GM12872 (cell line): ENCODE measurements around the gene GFOD1.

Source experiments
- TF ChIP-seq, protein P1 (sequence below): IDR thresholded peaks from 3 replicates; pipeline ENCODE4 v1.5.1; 2011; ENCODE audit warnings: low read depth, mild to moderate bottlenecking, low read length, moderate library complexity; ENCODE audit not compliant: insufficient read depth

The GFOD1 gene

DNA sequence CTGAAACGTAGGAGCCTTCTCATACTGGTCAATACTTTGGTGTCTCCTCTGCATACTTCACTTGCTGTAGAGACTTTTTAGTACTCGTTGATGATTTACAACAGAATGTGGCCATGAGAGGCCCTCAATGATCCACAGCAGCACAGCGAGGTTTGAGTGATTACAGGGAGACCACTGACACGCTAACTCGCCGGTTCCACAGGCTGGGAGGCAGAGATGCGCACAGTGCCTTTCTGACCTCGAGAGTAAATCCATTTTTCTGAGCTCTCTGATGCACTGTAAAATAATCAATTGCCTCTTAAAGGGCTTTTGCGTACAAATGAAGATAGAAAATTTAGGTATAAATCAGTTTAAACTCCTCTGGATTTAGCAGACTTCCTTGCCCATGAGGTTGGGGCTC, 102.9 kb downstream of the GFOD1 start:
- TF ChIP-seq, protein P1, sequence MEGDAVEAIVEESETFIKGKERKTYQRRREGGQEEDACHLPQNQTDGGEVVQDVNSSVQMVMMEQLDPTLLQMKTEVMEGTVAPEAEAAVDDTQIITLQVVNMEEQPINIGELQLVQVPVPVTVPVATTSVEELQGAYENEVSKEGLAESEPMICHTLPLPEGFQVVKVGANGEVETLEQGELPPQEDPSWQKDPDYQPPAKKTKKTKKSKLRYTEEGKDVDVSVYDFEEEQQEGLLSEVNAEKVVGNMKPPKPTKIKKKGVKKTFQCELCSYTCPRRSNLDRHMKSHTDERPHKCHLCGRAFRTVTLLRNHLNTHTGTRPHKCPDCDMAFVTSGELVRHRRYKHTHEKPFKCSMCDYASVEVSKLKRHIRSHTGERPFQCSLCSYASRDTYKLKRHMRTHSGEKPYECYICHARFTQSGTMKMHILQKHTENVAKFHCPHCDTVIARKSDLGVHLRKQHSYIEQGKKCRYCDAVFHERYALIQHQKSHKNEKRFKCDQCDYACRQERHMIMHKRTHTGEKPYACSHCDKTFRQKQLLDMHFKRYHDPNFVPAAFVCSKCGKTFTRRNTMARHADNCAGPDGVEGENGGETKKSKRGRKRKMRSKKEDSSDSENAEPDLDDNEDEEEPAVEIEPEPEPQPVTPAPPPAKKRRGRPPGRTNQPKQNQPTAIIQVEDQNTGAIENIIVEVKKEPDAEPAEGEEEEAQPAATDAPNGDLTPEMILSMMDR: no peak

DNA sequence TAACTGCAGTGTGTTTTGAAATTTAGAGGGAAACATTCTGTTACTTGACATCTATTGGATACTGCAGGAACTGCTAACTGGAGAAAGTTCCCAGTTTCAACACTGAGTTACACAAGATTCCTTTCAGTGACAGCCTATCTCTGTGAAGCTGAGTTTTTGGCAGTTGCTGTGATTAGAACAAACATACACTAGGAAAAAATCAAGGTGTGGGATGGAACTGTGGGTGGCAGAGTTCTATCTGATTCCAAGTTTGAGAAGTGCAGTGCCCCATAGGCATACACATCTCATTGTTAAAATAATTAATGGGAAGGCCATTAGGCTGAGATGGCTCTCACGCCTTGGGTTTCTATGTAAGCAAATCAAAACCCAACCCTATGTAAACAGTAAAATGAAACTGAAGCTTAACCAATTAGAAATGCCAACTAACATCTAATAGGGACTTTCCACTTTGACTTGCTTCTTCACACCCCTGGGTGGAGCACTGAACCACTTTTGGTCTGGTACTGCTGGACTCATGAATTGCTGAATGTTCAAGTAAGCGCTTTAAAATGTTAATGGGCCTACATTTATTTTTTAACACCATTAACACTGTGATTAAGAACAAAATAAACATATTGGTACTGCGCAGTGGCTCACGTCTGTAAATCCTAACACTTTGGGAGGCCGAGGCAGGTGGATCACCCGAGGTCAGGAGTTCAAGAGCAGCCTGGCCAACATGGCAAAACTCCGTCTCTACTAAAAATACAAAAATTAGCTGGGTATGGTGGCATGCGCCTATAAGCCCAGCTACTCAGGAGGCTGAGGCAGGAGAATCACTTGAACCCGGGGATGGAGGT, 103.9 kb downstream of the GFOD1 start:
- TF ChIP-seq, protein P1: peak; percentile 54

DNA sequence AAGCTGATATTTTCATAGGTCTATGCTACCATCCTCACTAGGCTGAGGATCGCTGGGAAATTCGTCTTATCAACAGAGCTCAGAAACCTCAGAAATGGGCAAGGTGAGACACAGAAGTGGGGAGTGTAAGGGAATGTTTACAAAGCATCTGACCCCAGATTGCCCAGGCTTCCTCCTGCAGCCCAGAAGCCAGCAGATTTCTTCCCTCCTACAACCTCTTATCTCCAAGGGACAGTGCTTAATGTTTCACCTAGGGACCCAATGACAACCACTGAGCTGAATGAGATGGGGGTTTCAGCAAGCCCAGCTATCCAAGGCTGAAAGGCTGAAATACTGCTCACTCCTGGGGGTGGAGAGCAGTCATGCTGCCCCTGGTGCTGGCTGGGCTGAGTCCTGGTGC, 106.6 kb downstream of the GFOD1 start:
- TF ChIP-seq, protein P1: no peak

DNA sequence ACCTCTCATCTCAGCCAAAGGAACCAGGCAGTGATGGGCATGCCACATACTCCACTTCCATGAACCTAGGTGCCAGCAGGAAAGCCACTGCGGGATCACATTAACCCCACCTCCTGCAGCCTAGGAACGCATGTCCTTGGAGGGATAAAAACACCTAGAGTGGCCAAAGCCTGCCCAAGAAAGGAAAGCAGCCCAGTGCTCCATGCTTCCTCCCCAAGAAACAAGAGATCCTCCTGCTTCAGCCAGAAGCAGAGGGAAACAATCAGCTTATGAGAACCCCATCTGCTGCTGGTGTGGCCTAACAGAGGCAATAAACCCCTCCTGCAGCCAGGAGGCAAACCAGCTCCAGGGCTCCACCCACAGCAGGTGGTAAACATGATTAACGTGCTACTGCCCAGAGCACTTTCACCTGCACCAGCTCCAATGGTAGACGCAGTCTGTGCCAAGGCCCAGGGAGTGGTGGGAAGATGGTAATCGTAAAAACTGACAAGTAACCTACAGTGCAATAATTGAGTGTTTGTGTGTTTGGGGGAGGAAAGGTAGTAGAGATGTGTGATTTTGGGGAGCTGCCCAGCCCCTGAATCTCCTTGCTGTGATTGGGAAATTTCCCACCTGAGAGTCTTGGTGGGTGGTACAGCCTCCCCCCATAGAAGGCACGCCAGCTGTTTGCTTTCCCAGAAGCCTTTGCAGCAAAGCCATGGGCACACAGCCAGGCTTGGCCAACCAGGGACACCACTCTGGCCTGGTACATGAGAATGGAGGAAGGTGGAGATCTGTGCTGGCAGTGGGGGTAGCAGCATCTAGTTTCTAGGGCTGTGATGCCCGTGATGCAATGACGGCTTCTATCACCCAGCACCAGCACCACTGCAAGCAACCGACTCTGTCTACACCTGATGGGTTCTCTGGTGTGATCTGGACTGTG, 108.5 kb downstream of the GFOD1 start:
- TF ChIP-seq, protein P1: no peak

DNA sequence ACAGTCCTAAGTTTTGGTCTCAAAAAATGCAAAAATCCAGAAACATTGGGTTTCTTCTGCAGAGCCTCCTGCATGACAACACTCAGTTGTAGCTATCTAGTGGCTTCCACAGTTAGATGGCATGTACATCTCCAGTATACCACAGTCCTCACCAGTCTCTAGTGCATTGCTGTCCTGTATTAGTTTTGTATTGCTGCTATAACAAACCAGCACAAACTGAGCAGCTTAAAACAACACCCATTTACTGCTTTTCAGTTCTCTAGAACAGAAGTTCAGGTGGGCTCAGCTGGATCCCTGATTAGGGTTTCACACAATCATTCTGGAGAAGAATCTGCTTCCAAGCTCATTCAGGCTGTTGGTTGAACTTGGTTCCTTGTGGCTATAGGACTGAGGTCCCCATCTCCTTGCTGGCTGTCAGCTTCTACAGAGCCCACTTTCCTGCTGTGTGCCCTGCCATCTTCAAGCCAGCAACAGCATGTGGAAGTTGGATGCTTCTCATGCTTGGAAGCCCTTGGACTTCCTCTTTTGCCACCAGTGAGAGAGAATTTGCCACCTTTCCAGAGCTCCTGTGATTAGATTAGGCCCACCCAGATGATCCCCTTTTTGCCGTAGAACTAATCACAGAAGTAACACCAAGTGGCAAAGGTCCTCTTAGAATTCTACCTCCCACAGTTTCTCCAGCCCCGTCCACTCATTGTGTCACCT, 110.2 kb downstream of the GFOD1 start:
- TF ChIP-seq, protein P1: no peak

DNA sequence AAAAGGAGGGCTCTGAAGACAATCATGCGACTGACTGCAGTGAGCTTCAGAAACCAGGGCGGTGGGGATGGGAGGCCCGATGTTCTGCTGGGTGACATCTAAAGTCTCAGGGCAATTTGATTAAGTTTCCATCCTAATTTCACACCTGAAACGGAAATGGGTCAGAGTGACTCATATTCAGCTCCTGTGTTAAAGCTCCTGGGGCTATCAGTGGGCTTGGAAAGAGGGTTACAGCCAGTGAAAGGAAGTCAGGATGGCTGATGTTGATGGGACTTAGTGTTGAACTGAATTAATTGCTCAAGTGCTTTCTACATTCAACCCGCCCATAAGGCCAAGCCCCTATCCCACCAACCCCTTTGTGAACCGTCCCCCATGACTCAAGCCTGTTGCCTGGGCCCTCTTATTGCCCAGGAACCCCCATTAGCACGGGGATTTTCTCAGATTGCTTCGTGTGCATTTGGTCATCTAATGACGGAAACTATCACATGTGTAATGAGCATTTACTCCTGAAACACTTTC, 112.0 kb downstream of the GFOD1 start:
- TF ChIP-seq, protein P1: no peak
